ENCODE data around the gene OR8K5.

DNA sequence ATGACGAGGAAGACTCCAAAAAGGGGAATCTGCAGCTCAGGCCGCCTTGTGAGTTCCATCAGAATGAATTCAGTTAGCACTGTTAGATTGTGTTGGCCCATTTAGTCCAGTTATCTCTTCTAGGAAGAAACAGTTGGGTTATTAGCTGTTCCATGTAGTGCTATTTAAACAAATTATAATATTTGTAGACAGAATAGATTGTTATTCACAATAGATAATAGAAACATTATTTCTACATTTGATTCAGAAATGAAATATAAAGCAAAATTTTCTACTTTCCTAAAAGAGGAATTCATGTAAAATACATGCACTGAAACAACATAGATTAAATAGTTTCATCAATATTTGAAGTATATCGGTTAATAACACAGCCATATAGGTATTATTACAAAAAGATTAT lies at the start of gene OR8K5:
- TF ChIP-seq, protein P1, sequence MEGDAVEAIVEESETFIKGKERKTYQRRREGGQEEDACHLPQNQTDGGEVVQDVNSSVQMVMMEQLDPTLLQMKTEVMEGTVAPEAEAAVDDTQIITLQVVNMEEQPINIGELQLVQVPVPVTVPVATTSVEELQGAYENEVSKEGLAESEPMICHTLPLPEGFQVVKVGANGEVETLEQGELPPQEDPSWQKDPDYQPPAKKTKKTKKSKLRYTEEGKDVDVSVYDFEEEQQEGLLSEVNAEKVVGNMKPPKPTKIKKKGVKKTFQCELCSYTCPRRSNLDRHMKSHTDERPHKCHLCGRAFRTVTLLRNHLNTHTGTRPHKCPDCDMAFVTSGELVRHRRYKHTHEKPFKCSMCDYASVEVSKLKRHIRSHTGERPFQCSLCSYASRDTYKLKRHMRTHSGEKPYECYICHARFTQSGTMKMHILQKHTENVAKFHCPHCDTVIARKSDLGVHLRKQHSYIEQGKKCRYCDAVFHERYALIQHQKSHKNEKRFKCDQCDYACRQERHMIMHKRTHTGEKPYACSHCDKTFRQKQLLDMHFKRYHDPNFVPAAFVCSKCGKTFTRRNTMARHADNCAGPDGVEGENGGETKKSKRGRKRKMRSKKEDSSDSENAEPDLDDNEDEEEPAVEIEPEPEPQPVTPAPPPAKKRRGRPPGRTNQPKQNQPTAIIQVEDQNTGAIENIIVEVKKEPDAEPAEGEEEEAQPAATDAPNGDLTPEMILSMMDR (IDR thresholded peaks at IDR 0.05), result no peak
- no peak for TF ChIP-seq EZH2 (IDR thresholded peaks at IDR 0.05)
- TF ChIP-seq EZH2phosphoT487 (IDR thresholded peaks at IDR 0.05), result no peak

Data from neural progenitor cell (in vitro differentiated cells).